Measurements from ENCODE around the gene PPP1R37. TPM values are rescaled to one million over a fixed set of nuclear protein-coding genes. Genes with fewer than 3 reads are reported as not detected.

Gene PPP1R37
- total RNA-seq, 1 donor from 2014 or later, result 31.1 TPM

DNA sequence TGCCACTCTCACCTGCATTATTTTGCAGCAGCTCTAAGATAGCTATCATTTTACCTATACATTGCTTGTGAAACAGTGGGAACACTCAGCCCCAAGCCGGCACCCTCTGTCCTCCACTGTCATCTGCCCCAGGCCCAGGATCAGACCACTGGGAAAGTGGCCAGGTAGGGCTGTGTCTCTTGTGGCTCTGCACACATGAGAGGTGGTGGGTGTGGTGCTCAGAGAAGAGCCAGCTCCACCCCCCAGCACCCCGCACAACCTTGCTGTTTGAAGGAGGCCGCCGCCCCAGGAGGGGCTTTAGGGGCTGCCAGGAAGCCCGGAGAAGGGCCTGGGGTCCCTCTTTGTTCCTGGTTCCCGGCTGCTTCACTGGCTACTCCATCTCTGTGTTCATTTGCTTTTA is 26.6 kb downstream of the PPP1R37 start:
- intact Hi-C loops (cut with DNase I), result no loop called here
- ATAC-seq (no peak), DNase-seq (no peak)
- no peak overlapping the region for H3K27ac ChIP-seq
- no peak overlapping the region for H3K4me3 ChIP-seq
- H3K27me3 ChIP-seq, result no peaks in the 10 kb centered on the region
- H3K36me3 ChIP-seq, result no peaks in the 10 kb centered on the region
- peaks cover 9% of the 10 kb centered on the region for H3K4me1 ChIP-seq
- no peaks in the 10 kb centered on the region for H3K9me3 ChIP-seq
- no peak for TF ChIP-seq CTCF (IDR thresholded peaks at IDR 0.05)

GRCh38 chr19:45121827-45122345 is 28.9 kb downstream of the PPP1R37 start:
- ATAC-seq, result no peak

DNA sequence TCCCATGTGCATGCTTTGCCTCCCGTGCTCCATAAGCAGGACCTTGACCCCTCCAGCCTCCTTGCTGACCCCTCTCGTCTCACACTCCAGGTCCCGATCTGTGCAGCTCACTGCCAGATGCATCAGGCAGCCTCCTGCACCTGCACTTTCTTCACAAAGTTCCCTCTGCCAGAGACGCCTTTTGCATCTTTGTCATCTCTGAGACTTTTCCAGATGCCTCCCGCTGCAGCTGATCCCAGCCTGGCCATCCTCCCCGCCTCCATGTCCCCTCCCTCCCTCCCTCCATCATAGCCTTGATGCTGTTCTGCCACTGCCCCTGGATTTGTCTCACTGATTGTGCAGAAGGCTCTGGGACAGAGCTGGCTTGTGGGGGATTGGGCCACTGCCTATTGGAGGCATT is 29.9 kb downstream of the PPP1R37 start:
- Histone ChIP-seq H3K4me3 (no peak overlapping the region), H3K27ac (no peak overlapping the region), H3K4me1 (peaks cover 4% of the 10 kb centered on the region), H3K9me3 (no peaks in the 10 kb centered on the region), H3K36me3 (no peaks in the 10 kb centered on the region), H3K27me3 (no peaks in the 10 kb centered on the region)
- intact Hi-C loops (cut with DNase I), result no loop called here
- TF ChIP-seq CTCF (IDR thresholded peaks at IDR 0.05), result no peak
- no peak for DNase-seq
- ATAC-seq, result no peak

More at GRCh38 chr19:45121827-45122345, 28.9 kb downstream of the PPP1R37 start:
- no peak overlapping the region for H3K27ac ChIP-seq
- H3K9me3 ChIP-seq, result no peaks in the 10 kb centered on the region
- peaks cover 12% of the 10 kb centered on the region for H3K4me1 ChIP-seq
- no peaks in the 10 kb centered on the region for H3K27me3 ChIP-seq
- DNase-seq, result no peak
- H3K4me3 ChIP-seq, result no peak overlapping the region
- intact Hi-C loops (cut with DNase I), result no loop called here
- TF ChIP-seq CTCF (IDR thresholded peaks at IDR 0.05), result no peak
- no peaks in the 10 kb centered on the region for H3K36me3 ChIP-seq

GRCh38 chr19:45123440-45123850 is 30.5 kb downstream of the PPP1R37 start:
- no peak overlapping the region for H3K27ac ChIP-seq
- H3K4me3 ChIP-seq, result no peak overlapping the region
- no peak for ATAC-seq
- H3K27me3 ChIP-seq, result no peaks in the 10 kb centered on the region
- no peaks in the 10 kb centered on the region for H3K9me3 ChIP-seq
- no peaks in the 10 kb centered on the region for H3K36me3 ChIP-seq
- TF ChIP-seq CTCF (IDR thresholded peaks at IDR 0.05), result no peak
- intact Hi-C loops (cut with DNase I), result no loop called here
- DNase-seq, result no peak
- H3K4me1 ChIP-seq, result peaks cover 3% of the 10 kb centered on the region

DNA sequence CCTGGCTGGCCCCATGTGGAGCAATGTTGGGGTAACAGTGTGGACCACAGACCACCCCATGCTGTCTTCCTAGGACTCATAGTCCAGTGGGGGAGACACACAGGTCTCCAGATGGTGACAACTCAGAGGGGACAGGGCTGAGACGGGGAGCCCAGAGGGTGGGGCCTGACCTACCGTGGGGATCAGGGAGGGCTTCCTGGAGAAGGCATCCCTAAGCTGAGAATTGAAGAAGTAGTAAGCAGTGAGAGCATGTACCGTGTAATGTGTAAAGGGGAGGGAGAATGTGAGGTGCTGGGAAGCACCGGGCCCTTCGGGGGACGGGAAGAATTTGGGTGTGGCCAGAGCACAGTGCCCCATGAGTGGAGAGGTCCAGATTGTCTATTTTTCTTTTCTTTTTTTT is 31.0 kb downstream of the PPP1R37 start:
- Histone ChIP-seq H3K4me3 (no peak overlapping the region), H3K9me3 (no peaks in the 10 kb centered on the region), H3K27me3 (no peaks in the 10 kb centered on the region), H3K36me3 (no peaks in the 10 kb centered on the region), H3K27ac (no peak overlapping the region), H3K4me1 (peaks cover 3% of the 10 kb centered on the region)
- intact Hi-C loops (cut with DNase I), result no loop called here
- ATAC-seq (no peak), DNase-seq (no peak)
- no peak for TF ChIP-seq CTCF (IDR thresholded peaks at IDR 0.05)

DNA sequence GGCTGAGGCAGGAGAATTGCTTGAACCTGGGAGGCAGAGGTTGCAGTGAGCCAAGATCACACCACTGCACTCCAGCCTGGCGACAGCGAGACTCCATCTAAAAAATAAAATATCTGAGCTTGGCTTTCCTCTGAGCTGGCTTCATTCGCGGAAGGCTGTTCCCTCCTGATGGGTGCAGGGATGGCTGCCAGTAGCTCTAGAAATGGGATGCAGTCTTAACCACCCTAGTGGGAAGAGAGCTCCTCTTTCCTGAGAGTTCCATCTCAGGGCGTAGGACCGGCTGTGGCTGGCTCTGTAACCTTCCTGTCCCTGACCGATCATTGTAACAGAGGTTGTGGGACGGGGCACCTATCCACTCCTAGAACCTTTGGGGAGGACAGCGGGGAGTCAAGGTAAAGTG is 32.4 kb downstream of the PPP1R37 start:
- ATAC-seq (no peak), DNase-seq (no peak)
- Histone ChIP-seq H3K27ac (no peak overlapping the region), H3K9me3 (no peaks in the 10 kb centered on the region), H3K4me1 (peaks cover 3% of the 10 kb centered on the region), H3K4me3 (no peak overlapping the region), H3K36me3 (no peaks in the 10 kb centered on the region), H3K27me3 (no peaks in the 10 kb centered on the region)
- TF ChIP-seq CTCF (IDR thresholded peaks at IDR 0.05), result no peak
- intact Hi-C loops (cut with DNase I), result no loop called here
